ENCODE data around the gene PATL2. TPM values are rescaled to one million over a fixed set of nuclear protein-coding genes. Genes with fewer than 3 reads are reported as not detected.

PATL2 gene
- 0.23 to 0.29 TPM (median 0.23 TPM) in 3 of 5 replicates, not detected in the others for total RNA-seq (2022; extraction: Qiagen RNA extraction)

GRCh38 chr15:44711096-44711742 is at the start of gene PATL2, which contains the start of gene B2M:
TSS of gene PATL2 (minus strand) at chr15:44711323. CDS start at chr15:44676490, 34,833 bp downstream.
TSS of gene B2M (plus strand) at chr15:44711517. CDS start at chr15:44711547, 30 bp downstream.

DNA sequence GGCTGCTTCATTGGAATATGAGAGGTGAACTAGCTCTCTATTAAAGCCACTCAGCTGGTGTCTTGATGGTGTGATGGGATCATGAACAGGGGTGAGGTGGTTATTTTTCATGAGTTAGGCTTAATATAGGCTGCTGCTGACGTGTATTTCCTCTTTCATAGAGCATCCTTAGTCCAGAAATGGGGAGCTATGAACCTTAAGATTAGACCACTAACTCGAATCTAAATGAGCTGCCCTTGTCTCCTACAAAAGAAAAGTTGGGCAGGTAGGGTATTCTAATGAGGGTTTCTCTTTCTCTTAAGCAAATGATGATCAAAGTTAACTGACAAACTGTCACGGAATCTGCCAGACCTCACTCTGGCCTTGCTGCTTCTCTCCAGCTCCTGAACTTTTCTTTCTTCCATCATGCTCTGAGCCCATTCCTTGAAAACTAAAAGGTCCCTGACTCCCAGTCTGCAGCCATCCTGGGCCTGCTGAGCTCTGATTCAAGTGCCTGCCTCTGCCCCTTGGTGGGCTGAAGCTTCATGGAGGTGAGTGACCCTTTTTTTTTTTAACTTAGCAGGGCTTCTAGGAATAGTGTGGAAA is 25.1 kb upstream of the PATL2 start, which contains the start of gene TRIM69:
TRIM69 (plus strand) TSS at position 348 of the 585 bp plus-strand sequence; CDS start at position 525, 177 bp downstream.

GRCh38 chr15:44663410-44664308 is 47.5 kb downstream of the PATL2 start, which contains the start of gene SPG11:
TSS of gene SPG11 (minus strand) at chr15:44663662. CDS start at chr15:44663647, 15 bp downstream.

Other genes starting within 250 kb of the PATL2 start
- 78.7 to 119 TPM (median 87.3 TPM) in 5 replicates for gene EIF3J, start 174.2 kb downstream of the PATL2 start, total RNA-seq (2022; extraction: Qiagen RNA extraction)
- gene SPG11, start 47.7 kb downstream of the PATL2 start, total RNA-seq (2022; extraction: Qiagen RNA extraction) = 7.9 to 10.2 TPM (median 8.8 TPM) in 5 replicates
- 405 to 526 TPM (median 431 TPM) in 5 replicates for gene B2M, start 194 bp upstream of the PATL2 start, total RNA-seq (2022; extraction: Qiagen RNA extraction)
- gene TRIM69, start 25.2 kb upstream of the PATL2 start, total RNA-seq (2022; extraction: Qiagen RNA extraction) = 4.2 to 6.8 TPM (median 5.1 TPM) in 5 replicates
- gene TERB2, start 245.4 kb upstream of the PATL2 start, total RNA-seq (2022; extraction: Qiagen RNA extraction) = not detected in 5 replicates